ENCODE results near the gene CES4A.

The CES4A gene

DNA sequence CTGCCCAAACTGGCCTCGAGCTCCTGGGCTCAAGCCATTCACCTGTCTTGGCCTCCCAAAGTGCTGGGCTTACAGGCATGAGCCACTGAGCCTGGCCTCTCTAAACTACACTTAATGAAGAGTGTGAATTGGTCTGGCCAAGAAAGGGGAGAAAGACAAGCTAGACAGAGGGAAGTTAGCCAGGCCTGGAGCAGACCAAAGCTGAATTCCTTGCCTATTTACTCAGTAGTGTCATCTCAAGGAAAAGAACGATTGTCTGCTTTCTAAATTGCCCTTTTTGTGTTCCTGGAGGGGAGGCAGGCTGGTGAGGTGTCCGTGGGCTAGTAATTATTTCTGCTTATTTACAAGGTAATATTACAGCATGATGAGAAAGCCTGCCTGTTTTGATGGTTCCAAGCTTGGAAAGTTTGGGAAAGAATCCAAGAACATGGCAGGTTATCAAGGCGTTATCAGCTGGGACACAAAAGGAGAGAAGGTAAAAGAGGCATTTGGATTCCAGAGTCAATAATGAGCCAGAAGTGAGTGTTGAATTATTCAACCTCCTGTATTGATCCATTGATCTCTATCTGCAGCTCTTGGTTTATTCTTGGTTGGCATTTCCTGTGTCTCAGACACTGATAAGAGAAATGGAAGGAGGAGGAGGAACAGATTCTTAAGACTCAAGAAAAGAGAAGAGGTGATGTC lies 34.3 kb downstream of the CES4A start:
- H3K4me3 ChIP-seq (ENCODE audit: low read length, poor library complexity, severe bottlenecking), result no peak overlapping the region
- no peak overlapping the region for H2AFZ ChIP-seq (ENCODE audit: low read length)
- no peaks in the 10 kb centered on the region for H3K9me3 ChIP-seq (ENCODE audit: insufficient read depth, low read depth, low read length)
- H3K4me1 ChIP-seq (ENCODE audit: insufficient read depth, low read length, poor library complexity, severe bottlenecking), result peaks cover 9% of the 10 kb centered on the region
- no peak overlapping the region for H3K9ac ChIP-seq (ENCODE audit: low read depth, low read length, poor library complexity, severe bottlenecking)
- H3K9me2 ChIP-seq (replicated peaks; ENCODE audit: low read depth, low read length), result no peaks in the 10 kb centered on the region
- no peak for TF ChIP-seq EZH2phosphoT487 (IDR thresholded peaks at IDR 0.05; ENCODE audit: borderline replicate concordance)
- TF ChIP-seq, protein P1, sequence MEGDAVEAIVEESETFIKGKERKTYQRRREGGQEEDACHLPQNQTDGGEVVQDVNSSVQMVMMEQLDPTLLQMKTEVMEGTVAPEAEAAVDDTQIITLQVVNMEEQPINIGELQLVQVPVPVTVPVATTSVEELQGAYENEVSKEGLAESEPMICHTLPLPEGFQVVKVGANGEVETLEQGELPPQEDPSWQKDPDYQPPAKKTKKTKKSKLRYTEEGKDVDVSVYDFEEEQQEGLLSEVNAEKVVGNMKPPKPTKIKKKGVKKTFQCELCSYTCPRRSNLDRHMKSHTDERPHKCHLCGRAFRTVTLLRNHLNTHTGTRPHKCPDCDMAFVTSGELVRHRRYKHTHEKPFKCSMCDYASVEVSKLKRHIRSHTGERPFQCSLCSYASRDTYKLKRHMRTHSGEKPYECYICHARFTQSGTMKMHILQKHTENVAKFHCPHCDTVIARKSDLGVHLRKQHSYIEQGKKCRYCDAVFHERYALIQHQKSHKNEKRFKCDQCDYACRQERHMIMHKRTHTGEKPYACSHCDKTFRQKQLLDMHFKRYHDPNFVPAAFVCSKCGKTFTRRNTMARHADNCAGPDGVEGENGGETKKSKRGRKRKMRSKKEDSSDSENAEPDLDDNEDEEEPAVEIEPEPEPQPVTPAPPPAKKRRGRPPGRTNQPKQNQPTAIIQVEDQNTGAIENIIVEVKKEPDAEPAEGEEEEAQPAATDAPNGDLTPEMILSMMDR (conservative IDR thresholded peaks at IDR 0.05; ENCODE audit: low read length), result no peak
- no peaks in the 10 kb centered on the region for H3K36me3 ChIP-seq (ENCODE audit: insufficient read depth, low read length)
- H3K4me2 ChIP-seq (ENCODE audit: low read depth, low read length, poor library complexity, severe bottlenecking), result no peak overlapping the region
- no peaks in the 10 kb centered on the region for H3K79me2 ChIP-seq (ENCODE audit: insufficient read depth, low read length)
- H4K20me1 ChIP-seq (ENCODE audit: insufficient read depth, low read length, poor library complexity, severe bottlenecking), result no peaks in the 10 kb centered on the region
- H3K27me3 ChIP-seq (ENCODE audit: insufficient read depth, low read length, poor library complexity, severe bottlenecking), result no peaks in the 10 kb centered on the region
- no peaks in the 10 kb centered on the region for H3F3A ChIP-seq (ENCODE audit: low read depth)

DNA sequence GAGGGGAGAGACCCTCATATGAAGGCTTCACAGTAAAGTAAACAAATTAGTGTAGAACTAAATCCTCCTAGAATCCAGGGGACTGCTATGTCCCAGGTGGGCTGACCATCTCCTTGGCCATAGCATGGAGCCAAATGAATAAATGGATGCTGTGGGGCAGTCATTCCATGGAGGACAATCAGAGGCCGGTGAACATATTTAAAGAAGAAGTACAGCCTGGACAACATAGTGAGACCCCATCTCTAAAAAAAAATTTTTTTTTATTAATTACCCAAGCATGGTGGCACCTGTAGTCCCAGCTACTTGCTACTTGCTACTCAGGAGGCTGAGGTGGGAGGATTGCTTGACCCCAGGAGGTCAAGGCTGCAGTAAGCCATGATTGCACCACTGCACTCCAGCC lies 35.3 kb downstream of the CES4A start:
- Histone ChIP-seq H3K9ac (ENCODE audit: low read depth, low read length, poor library complexity, severe bottlenecking) (no peak overlapping the region), H3F3A (ENCODE audit: low read depth) (no peaks in the 10 kb centered on the region), H3K9me3 (ENCODE audit: insufficient read depth, low read depth, low read length) (no peaks in the 10 kb centered on the region), H3K79me2 (ENCODE audit: insufficient read depth, low read length) (peaks cover 5% of the 10 kb centered on the region; the same call in 1 of the 2 replicates), H4K20me1 (ENCODE audit: insufficient read depth, low read length, poor library complexity, severe bottlenecking) (no peaks in the 10 kb centered on the region), H3K9me2 (replicated peaks; ENCODE audit: low read depth, low read length) (no peaks in the 10 kb centered on the region), H3K4me2 (ENCODE audit: low read depth, low read length, poor library complexity, severe bottlenecking) (no peak overlapping the region), H3K27me3 (ENCODE audit: insufficient read depth, low read length, poor library complexity, severe bottlenecking) (no peaks in the 10 kb centered on the region), H3K36me3 (ENCODE audit: insufficient read depth, low read length) (no peaks in the 10 kb centered on the region), H2AFZ (ENCODE audit: low read length) (no peak overlapping the region), H3K4me1 (ENCODE audit: insufficient read depth, low read length, poor library complexity, severe bottlenecking) (peaks cover 15% of the 10 kb centered on the region), H3K4me3 (ENCODE audit: low read length, poor library complexity, severe bottlenecking) (no peak overlapping the region)
- TF ChIP-seq EZH2phosphoT487 (IDR thresholded peaks at IDR 0.05; ENCODE audit: borderline replicate concordance), result no peak

DNA sequence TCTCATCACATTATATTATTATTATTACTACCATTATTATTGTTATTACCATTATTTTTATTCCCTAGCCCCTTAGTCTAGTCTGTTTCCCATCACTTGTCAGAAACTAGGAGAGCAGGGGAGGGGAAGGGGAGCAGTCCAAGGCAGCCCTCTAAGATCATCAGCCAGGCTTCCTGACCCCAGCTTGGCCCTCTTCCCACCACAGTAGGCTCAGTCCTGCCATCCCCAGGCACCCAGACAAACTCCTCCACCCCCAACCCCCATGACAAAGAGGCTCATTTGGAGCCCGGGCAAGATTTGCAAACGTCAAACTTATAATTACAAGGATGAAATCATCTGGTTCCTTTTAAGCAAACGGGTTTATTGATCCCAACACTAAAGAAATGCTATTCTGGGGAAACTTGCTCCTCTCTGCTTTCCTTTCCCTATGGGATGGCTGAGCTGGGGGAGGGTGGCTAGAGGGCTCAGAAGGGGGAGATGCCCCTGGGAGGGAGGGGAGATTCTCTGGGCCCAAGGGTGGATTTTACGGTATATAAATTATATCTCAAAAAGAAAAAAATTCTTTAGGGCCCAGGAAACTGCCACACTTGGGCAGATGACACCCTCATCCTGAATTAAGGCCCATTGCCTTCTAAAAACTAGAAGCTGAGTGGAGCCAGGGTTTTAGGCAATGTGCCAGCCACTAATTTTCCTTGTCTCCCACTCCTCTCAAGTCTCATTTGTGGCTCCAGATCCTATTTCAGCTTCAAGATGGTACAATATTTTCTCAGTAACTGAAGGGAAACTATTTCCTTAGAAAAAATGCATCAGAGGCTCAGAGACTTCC lies 36.2 kb downstream of the CES4A start:
- H3K79me2 ChIP-seq (ENCODE audit: insufficient read depth, low read length), result peaks cover 10% of the 10 kb centered on the region
- H3K9me3 ChIP-seq (ENCODE audit: insufficient read depth, low read depth, low read length), result no peaks in the 10 kb centered on the region
- no peak overlapping the region for H3K4me2 ChIP-seq (ENCODE audit: low read depth, low read length, poor library complexity, severe bottlenecking)
- no peaks in the 10 kb centered on the region for H3K27me3 ChIP-seq (ENCODE audit: insufficient read depth, low read length, poor library complexity, severe bottlenecking)
- peaks cover 16% of the 10 kb centered on the region for H3K4me1 ChIP-seq (ENCODE audit: insufficient read depth, low read length, poor library complexity, severe bottlenecking)
- no peaks in the 10 kb centered on the region for H3K9me2 ChIP-seq (replicated peaks; ENCODE audit: low read depth, low read length)
- H2AFZ ChIP-seq (ENCODE audit: low read length), result no peak overlapping the region
- no peak overlapping the region for H3K4me3 ChIP-seq (ENCODE audit: low read length, poor library complexity, severe bottlenecking)
- H4K20me1 ChIP-seq (ENCODE audit: insufficient read depth, low read length, poor library complexity, severe bottlenecking), result no peaks in the 10 kb centered on the region
- H3F3A ChIP-seq (ENCODE audit: low read depth), result no peaks in the 10 kb centered on the region
- no peak for TF ChIP-seq EZH2phosphoT487 (IDR thresholded peaks at IDR 0.05; ENCODE audit: borderline replicate concordance)
- TF ChIP-seq, protein P1 (conservative IDR thresholded peaks at IDR 0.05; ENCODE audit: low read length), result no peak
- no peak overlapping the region for H3K9ac ChIP-seq (ENCODE audit: low read depth, low read length, poor library complexity, severe bottlenecking)
- no peaks in the 10 kb centered on the region for H3K36me3 ChIP-seq (ENCODE audit: insufficient read depth, low read length)

All from Loucy (cell line).